ENCODE data around the gene RUBCNL. TPM values are rescaled to one million over a fixed set of nuclear protein-coding genes. Genes with fewer than 3 reads are reported as not detected.

The RUBCNL gene
- total RNA-seq, 3 donors from 2014 or later: 13.5 to 35.2 (median 32.6) TPM

- Histone ChIP-seq H3K36me3 (ENCODE audit: low read depth) (no peaks in the 10 kb centered on the region), H3K4me3 (no peak overlapping the region), H3K4me1 (ENCODE audit: low read depth) (no peaks in the 10 kb centered on the region), H3K9me3 (peaks cover 3% of the 10 kb centered on the region)
- ATAC-seq: no peak
- no peak for TF ChIP-seq CTCF (IDR thresholded peaks at IDR 0.05)
- intact Hi-C loops (cut with DNase I, micrococcal nuclease): no loop called here
- no peak for DNase-seq
Observed at GRCh38 chr13:46304546-46304945, 82.5 kb downstream of the RUBCNL start.

- peaks cover 3% of the 10 kb centered on the region for H3K9me3 ChIP-seq
- no peaks in the 10 kb centered on the region for H3K36me3 ChIP-seq (ENCODE audit: low read depth)
- ATAC-seq: no peak
- intact Hi-C loops (cut with DNase I, micrococcal nuclease): no loop called here
- H3K4me1 ChIP-seq (ENCODE audit: low read depth): no peaks in the 10 kb centered on the region
- TF ChIP-seq CTCF (IDR thresholded peaks at IDR 0.05): no peak
- no peak for DNase-seq
- H3K4me3 ChIP-seq: no peak overlapping the region
Observed at GRCh38 chr13:46303742-46304385, 83.2 kb downstream of the RUBCNL start.

- no peak for ATAC-seq
- Histone ChIP-seq H3K36me3 (ENCODE audit: low read depth) (no peaks in the 10 kb centered on the region), H3K4me1 (ENCODE audit: low read depth) (no peaks in the 10 kb centered on the region), H3K4me3 (no peak overlapping the region), H3K9me3 (peaks cover 3% of the 10 kb centered on the region)
- DNase-seq: no peak
- intact Hi-C loops (cut with DNase I, micrococcal nuclease): no loop called here
- TF ChIP-seq CTCF (IDR thresholded peaks at IDR 0.05): no peak
Observed at GRCh38 chr13:46297361-46297811, 89.7 kb downstream of the RUBCNL start.

- H3K4me1 ChIP-seq (ENCODE audit: low read depth): no peaks in the 10 kb centered on the region
- H3K9me3 ChIP-seq: peaks cover 3% of the 10 kb centered on the region
- H3K36me3 ChIP-seq (ENCODE audit: low read depth): no peaks in the 10 kb centered on the region
- no peak for DNase-seq
- no peak for ATAC-seq
- no peak for TF ChIP-seq CTCF (IDR thresholded peaks at IDR 0.05)
- intact Hi-C loops (cut with DNase I, micrococcal nuclease): no loop called here
- H3K4me3 ChIP-seq: no peak overlapping the region
Observed at GRCh38 chr13:46296921-46297320, 90.1 kb downstream of the RUBCNL start.

- Histone ChIP-seq H3K4me1 (ENCODE audit: low read depth) (no peaks in the 10 kb centered on the region), H3K9me3 (peaks cover 3% of the 10 kb centered on the region), H3K4me3 (no peak overlapping the region), H3K36me3 (ENCODE audit: low read depth) (no peaks in the 10 kb centered on the region)
- DNase-seq: no peak
- intact Hi-C loops (cut with DNase I, micrococcal nuclease): no loop called here
- TF ChIP-seq CTCF (IDR thresholded peaks at IDR 0.05): no peak
- ATAC-seq: peak; percentile 57
Observed at GRCh38 chr13:46296115-46296822, 90.8 kb downstream of the RUBCNL start.

Measured in mucosa of descending colon (tissue), 3 donors.